GM18868 (cell line): ENCODE results near the gene JPH2.

ENCODE experiments used
- ATAC-seq: cut with Tn5 transposase; IDR thresholded peaks from one replicate; pipeline ENCODE4 v1.9.1; 2021; ENCODE audit warnings: mild to moderate bottlenecking, moderate library complexity; ENCODE audit not compliant: unreplicated experiment

Gene JPH2

DNA sequence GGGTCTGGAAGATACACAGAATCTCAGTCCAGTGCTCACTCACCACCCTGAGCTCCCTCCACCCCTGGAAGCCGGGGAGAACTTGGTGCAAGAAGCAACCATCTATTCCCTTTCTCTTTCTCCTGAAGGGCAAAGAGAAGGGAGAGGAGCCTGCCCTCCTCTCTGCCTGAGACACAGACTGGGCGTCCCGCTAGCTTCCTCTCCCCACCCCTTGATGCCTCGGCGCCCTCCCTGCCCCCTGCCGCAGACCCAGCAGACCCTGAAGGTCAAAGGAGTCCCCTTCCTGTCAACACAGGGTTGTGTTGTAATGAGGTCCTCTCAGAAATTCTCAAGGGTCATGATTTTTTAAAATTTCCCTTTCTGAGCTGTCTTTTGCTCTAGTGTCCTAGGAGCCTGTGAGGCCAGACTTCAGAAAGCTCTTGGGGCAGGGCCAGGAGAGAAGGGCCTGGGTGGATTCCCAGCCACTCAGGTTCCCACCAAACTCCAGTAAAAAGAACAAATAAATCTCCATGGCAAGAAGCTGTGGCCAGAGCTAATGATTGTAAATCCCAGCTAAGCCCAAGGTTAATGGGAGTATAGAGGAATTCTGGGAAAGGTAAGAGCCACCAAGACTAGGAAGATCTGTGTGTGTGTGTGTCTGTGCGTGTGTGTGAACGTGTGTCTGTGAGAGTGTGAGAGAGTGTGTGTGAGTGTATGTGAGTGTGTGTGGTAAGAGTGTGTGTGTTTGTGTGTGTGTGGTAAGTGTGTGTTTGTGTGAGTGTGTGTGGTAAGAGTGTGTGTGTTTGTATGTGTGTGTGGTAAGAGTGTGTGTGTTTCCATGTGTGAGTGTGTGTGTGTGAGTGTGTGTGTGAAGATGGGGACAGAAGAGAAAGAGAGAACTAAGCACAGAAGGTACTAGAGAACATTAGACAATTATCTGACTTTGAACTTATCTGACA, 1.1 kb upstream of the JPH2 start:
- no peak for ATAC-seq

DNA sequence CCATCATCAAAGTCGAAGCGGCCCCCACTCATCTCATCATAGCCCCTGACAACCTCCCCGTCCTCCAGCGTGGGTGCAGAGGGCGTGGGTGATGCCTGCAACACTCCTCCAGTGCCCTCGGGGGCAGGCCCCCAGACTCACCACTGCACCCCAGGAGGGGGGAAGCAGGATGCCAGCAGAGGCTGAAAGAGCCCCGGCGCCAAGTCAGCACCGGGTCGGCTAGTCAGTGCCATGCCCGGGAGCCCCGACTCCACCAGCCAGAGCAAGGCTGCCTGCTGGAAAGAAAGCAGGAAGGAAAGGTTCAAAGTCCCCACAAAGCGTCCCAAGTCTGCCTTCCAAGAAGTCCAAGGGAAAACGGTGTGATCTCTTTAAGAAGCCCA, 324 bp downstream of the JPH2 start:
- ATAC-seq, result no peak

DNA sequence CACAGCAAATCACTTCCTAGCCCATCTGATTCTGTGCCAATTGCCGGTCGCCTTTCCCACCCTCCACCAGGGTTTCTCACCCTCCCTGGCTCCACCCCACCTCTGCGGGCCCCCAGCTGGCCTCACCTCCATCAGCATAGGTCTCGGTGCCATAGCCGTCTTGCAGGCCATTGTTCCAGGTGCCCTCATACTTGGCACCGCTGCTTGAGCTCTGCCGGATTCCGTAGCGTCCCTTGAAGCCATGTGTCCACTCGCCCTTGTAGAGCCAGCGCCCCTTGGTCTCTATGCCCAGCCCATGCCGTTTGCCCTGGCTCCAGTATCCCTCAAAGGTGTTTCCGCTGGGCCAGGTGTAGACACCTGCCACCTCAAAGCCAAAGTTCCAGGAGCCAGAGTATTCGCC, 787 bp downstream of the JPH2 start:
- ATAC-seq, result no peak

DNA sequence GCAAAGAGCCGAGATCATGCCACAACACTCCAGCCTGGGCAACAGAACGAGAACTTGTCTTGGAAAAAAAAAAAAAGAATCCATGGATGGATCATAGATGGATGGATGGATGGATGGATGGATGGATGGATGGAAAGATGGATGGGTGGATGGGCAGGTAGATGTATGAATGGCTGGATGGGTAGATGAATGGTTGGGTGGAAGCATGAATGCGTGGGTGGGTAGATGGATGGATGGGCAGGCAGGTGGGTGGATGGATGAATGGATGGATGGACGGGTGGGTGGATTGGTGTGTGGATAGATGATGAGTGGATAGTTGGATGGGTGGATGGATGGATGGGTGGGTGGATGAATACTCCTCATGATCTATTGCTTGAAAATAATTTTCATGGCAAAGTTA, 1.4 kb downstream of the JPH2 start:
- no peak for ATAC-seq

DNA sequence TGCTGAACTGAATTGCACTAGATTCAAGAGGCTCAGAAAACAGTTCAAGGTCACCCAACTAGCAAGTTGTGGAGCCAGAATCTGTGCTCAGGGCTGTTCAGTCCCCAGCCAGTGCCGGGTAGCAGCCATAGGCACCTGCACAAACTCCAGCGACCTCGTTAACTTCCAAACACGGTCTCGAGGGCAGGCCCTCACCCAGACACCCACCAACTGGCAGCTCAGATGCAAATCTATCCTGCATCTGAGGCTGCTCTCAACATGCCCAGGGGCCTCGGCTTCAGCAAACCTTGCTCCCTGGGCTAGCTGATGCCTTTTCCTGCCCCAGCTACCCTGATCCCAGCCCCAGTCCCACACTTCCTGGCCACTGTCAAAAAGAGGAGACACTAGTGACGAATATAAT, 3.7 kb downstream of the JPH2 start:
- ATAC-seq, result no peak

DNA sequence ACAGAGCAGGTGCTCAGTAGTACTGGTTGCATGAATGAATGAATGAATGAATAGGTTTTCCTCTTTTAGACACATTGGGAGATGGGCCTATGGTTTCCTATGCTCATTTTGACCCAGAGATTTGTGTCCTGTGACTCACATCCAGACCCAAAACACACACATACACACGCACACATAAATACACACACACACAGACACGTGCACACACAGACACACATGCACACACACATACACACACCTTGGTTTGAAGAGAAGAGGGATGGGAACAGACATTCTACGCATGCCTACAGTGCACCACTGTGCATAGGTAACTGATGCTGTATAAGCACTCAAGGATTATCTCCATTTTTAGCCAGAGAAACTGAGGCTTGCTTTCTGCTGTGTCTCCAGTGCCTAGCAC, 4.1 kb downstream of the JPH2 start:
- ATAC-seq, result no peak

DNA sequence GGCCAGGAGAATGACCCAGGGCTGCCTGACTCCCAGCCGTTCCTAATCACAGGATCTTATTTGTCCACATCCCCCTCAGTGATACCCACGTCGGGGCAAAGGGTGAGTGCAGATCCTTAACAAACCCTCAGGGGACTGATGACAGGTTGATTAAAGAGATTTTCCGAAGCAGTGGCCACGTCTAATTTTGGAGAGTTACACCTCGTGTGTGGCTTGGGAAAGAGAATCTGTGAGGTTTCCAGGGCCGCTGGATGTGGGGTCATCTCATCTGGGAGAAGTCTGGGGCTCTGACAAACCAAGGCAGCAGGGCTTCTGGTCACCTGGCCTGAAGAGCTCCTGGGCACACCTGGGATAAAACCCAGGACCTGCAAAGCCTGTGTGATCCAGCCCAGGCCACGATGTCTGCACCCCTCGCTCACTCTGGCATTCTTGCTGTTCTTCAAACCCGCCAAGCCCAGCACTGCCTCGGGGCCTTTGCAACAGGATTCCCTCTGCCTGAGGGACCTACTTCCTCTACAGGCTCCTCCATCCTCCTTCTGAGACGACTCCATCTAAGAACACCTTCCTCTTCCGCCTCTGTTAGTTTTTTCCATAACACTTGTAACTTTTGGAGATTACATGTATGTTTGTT, 4.7 kb downstream of the JPH2 start:
- ATAC-seq, result no peak

DNA sequence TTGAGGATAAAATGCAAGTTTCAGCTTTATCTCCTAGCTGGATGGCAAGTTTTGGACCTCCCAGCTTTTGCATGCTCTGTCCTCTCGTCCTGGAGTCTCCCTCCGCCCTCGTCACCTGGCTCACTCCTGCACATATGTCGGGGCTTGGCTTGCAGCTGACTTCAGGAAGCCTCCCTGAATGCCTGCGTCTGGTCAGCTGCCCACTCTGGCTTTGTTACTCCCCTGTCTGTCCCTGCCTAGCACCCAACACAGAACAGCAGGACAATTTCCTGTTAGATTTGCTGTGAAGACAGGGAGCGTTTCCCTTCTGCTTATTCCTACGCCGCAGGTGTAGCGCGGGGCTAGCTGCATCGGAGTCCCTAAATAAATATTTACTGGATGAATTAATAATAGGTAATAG, 5.4 kb downstream of the JPH2 start:
- ATAC-seq, result no peak

DNA sequence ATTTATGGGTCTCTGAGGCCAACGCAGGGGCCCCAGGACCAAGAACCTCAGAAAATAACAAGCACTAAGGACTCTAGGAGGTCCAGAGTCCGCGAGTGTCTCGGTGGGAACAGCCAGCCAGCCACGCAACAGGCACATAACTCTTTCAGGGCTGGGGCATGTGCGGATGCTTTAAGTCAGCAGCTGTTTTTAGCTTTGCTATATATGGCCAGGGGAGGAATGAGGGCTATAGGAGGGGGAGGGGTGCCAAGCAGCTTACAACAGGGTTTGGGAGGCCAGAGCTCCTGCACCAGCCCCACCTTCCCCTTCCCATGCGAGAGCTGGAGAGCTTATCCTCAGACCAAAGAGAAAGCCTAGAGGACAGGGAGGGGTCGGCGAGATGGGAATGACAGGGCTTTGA, 6.2 kb downstream of the JPH2 start:
- no peak for ATAC-seq

DNA sequence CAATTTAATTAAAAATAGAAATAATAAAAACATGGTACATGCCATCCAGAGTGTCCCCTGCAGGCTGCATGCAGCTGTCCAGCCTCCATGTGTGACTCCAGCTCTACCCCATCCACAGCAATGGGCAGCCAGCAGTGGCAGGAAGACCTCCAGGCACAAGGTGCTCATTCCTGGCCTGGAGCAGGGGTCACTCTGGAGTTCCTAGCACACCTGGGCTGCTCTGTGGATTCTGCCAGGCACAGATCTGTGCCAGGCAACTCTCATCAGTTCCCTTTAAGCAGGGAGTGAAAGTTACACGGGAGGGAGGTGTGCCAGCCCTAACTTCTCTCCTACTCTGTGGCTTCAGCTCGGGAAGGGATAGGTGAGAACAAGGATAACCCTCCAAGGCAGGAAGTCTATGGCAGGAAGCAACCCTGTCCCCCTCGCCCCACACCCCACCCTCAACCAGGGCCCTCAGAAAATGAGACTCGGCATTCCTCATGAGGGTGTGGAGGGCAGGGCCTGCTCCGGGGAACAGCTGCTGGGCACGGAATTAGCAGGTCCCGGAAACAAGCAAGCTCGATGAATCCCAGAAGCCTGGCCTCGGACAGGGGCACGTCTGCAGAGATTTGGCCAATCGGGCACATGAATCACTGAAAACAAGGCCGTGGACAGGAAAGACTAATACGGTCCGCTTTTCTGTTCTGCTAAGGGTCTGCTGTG, 10.0 kb downstream of the JPH2 start:
- no peak for ATAC-seq

DNA sequence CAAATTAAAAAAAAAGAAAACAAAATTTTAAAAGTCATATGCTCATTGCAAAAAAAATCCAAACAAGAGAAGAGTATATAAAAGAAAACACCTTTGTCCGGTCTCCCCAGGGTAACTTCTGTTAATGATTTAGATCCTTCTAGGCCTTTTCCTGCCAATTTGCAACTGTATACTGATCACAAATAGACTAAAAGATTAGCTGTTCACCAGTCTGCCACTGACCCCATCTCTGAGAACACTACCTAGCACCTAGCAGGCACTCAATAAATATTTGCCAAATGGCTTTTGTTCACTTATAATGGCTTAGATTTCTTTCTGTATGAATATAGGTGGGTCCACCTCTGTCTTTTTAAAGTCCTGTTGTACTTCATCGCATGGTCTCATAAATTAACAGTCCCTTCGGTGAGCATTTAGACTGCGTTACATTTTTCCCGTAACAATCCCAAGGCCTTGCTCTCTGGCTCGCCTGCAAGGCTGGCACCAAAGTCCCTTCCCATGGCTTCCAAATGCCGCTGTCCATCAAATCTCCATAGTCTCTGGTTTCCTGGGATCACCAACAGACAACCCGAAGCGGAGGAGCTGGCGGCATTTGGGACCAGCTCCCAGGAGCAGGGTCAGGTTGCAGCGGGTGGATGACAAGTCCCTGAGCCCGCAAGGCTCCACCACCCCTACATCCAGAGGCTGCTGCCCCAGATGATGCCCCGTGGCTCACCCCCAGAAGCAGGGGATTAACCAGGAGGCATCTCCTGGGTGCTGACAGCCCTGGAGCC, 11.8 kb downstream of the JPH2 start:
- ATAC-seq, result no peak

DNA sequence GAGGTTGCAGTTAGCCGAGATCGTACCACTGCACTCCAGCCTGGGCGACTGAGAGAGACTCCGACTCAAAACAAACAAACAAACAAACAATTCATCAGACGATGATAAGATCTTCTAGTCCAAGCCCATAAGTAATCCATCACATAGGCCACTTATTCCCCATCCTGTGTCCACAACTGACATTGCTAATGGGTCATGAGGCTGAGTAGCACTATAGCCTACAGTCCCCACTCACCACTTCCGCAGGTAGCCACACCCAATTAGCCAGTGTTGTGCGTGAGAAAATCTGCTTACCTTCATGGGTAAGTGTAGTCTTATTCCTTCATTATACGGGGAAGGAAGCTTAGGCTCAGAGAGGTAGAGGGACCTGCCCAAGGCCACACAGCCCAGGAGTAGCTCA, 13.1 kb downstream of the JPH2 start:
- no peak for ATAC-seq

DNA sequence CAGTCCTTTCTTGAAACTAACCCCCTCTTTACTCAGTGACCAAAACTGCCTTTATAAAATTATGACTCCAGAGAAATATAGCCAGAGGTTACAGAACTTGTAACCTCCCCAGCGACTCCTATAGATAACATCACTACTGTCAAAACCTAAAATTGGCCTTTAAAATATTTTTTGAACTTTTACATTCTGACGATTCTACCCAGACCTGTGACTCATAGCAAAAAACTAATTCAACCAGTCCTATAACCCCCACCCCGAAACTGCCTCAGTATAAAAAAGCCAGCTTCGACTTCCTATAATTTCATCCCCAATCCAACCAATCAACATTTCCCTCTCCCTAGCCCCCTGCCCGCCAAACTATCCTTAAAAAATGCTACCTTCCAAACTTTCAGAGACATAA, 13.9 kb downstream of the JPH2 start:
- ATAC-seq, result no peak

DNA sequence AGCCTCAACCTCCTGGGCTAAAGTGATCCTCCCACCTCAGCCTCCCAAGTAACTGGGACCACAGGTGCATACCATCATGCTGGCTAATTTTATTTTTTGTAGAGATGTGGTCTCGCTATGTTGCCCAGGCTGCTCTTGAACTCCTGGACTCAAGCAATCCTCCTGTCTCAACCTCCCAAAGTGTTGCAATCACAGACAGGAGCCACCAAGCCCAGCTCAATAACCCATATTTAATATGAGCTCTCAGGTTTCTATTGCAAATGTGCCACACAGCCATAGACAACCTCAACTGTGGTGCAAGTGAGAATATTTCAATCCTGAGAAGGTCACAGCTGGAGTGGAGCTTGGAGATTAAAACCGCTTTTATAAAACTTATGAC, 14.4 kb downstream of the JPH2 start:
- no peak for ATAC-seq

DNA sequence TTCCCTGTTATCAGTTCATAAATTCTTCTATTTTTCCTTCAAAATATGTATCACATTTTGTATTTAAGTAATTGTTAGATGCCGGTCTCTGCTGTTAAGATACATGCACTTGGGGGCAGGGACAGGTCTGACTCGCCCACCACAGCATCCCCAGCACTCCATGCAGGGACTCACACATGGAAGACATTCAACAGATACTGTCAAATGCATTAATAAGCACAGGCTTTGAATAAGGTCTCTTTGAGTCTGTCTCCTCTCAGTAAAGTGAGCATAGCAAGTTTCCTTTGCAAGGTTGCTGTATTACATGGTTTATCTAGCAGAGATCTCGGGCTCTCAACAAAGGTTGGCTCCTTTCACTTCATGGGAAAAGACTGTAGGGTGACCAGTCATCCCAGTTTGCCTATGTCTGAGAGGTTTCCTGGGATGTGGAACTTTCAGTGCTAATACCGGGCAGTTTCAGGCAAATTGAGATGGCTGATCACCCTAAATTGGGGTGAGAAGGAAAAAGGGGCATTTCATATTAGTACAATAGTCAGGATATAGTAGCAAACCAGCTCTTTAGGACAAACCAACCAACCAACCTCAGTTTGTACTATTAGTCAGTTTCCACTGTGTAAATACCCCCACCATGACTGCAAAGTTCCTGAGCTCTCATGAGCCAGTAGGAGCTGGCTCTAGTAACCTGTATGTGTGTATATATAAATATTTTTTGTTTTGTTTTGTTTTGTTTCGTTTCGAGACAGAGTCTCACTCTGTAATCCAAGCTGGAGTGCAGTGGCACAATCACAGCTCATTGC, 15.0 kb downstream of the JPH2 start:
- no peak for ATAC-seq

DNA sequence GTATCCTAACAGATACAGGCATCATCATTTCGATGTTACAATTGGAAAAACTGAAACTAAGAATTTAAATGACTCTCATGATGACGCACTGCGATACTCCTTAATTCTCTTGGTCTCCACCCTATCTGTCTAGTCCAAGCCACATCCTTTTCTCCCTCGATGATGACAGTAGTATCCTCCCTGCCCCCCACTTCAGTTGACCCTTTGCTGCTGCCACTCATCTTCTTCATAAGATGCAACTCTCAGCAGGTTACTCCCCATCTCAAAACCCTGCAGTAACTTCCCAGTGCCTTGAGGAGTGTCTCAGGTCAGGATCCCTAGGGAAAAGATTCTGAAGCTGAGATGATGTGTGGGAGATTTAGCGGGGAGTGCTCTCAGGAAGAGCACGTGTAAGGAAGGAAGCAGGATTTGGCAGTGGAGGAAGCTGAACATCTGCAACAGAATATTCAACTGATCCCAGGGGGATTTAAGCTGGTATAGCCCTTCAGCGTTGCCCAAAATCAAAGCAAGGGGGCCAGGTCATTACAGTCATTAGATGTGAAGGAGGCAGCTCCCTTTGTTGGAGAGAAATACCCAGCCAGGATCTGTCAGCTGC, 16.1 kb downstream of the JPH2 start:
- ATAC-seq, result no peak

DNA sequence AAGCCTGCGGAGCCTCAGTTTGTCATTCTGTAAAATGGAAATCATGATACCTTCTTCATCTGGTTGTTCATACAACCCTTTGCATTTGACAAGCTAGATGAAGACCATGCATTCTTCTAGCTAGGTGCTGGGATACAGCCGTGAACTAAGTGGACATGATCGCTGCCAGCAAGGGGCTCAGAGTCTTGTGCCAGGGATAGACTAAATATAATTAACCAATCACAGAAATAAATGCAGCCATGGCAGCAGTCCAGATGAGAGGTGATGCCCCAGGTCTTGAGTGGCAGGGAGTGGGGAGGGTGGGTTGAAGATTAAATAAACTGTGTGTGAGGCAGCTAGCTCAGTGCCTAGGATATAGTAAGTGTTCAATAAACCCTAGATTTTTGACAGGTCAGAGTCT, 19.3 kb downstream of the JPH2 start:
- no peak for ATAC-seq

DNA sequence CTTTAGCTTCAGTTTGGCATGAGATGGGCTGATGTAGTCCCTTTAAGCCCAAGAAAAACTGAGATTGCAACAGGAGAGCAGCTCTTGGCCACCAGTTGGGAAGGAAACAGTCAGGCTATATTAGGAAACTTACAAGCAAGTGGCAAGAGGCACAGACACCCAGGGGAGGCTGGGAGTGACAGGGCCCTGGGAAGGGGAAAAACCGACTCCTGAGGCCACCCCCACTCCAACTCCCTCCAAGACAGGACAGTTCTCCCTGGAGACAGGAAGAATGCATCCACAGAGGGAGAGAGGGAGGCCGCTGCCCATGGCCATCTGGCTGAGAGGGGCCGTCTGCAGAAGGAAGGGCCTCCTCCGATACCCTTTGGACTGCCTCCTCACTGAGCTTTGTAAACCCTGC, 20.5 kb downstream of the JPH2 start:
- ATAC-seq, result no peak

DNA sequence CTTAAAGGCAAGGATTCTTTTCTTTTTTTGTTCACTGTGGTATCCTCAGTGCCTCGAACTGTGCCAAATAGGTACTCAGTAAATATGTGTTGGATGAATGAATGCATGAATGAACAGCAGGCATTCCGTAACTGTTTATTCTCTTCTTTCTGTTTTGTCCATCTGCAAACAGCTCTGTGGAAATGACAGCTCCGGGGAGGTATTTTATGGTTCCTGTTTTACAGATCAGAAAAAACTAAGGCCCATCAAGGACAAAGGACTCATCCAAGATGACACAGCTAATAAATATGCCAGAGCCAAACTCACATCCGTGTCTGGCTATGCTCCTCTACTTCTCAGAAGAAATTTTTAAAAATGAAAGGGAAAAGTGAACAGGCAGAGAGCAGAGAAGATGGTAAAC, 21.0 kb downstream of the JPH2 start:
- no peak for ATAC-seq

DNA sequence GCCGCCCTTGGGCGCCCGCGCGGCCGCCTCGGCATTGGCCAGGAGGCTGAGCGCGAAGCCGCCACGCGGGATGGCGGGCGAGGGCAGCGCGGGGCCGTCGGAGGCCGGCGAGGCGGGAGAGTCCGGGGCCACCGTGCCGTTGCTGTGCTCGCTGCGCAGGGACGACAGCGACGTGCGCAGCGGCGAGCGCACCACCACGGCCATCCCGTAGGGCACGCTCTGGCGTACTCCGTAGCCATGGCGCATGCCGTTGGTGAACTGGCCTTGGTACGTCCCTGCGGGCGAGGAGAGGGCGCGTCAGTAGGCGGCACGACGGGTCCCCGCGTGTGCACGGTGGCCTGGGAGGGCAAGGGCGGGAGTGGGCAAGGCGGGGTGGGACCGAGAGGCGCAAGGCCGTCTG, 26.9 kb downstream of the JPH2 start:
- ATAC-seq, result no peak
